A549 (cell line): ENCODE data around the gene HRG. TPM values are rescaled to one million over a fixed set of nuclear protein-coding genes. Genes with fewer than 3 reads are reported as not detected.

Experiments
- ATAC-seq, 2 experiments: fragments of 200-7000 bp in 1 of 2; fragments of >200 bp in 1 of 2; cut with Nextera tagmentation in 1 of 2; cut with Tn5 transposase in 1 of 2; 3 replicates each; pipeline versions ENCODE4 v1.8.0 to v1.9.1; 2018 to 2020; ENCODE audit warnings: mild to moderate bottlenecking in 1 of 2, moderate library complexity in 1 of 2
- CTCF ChIA-PET: fragments of 300-600 bp; sonication (Branson Sonifier 250); formaldehyde crosslinking; extraction: SDS; loops from one replicate; lab custom pipeline; 2021; ENCODE audit warnings: antibody characterized with exemption, inconsistent platforms; lab: Yijun Ruan, JAX
- POLR2A ChIA-PET: fragments of 350-600 bp; formaldehyde crosslinking; extraction: SDS; loops from one replicate; lab custom pipeline; 2021; ENCODE audit warnings: antibody characterized with exemption, inconsistent platforms; lab: Yijun Ruan, JAX
- DNase-seq, 2 experiments: peaks; one replicate each; pipeline versions ENCODE4 v3.0.0 to v3.0.0-alpha.2; 2011 to 2016; ENCODE audit warnings: low read depth in 1 of 2, low spot score in 1 of 2
- FAIRE-seq: peaks from 2 replicates; lab custom pipeline; 2011; peaks lifted over from hg19 to GRCh38; lab: Jason Lieb, UNC
- H3K27ac ChIP-seq, 2 experiments: fragments of >200 bp; sonication (Bioruptor Twin); formaldehyde crosslinking; 3 replicates each; pipeline ENCODE4 v1.5.1; 2016 to 2017
- H3K4me1 ChIP-seq: fragments of >200 bp; sonication (Bioruptor Twin); formaldehyde crosslinking; 3 replicates; pipeline ENCODE4 v1.6.1; 2016
- H3K4me2 ChIP-seq: fragments of >200 bp; sonication (Bioruptor Twin); formaldehyde crosslinking; 3 replicates; pipeline ENCODE4 v1.6.1; 2016
- H3K4me3 ChIP-seq: fragments of >200 bp; sonication (Bioruptor Twin); formaldehyde crosslinking; 3 replicates; pipeline ENCODE4 v1.5.1; 2016
- H3K9me3 ChIP-seq: fragments of >200 bp; sonication (Bioruptor Twin); formaldehyde crosslinking; 3 replicates; pipeline ENCODE4 v1.6.1; 2016
- BCL3 ChIP-seq: fragments of >200 bp; sonication (Bioruptor Twin); formaldehyde crosslinking; IDR thresholded peaks from 3 replicates; pipeline ENCODE4 v1.6.1; 2016
- CBX2 ChIP-seq: fragments of 200-600 bp; sonication (generic); IDR thresholded peaks from 2 replicates; pipeline ENCODE4 v1.6.1; 2016; ENCODE audit warnings: low read depth, mild to moderate bottlenecking, borderline replicate concordance
- CBX8 ChIP-seq: fragments of 200-600 bp; sonication (generic); IDR thresholded peaks from 2 replicates; pipeline ENCODE4 v1.6.1; 2016
- CEBPB ChIP-seq, 2 experiments: fragments of >200 bp in 1 of 2; sonication (Bioruptor Twin) in 1 of 2; formaldehyde crosslinking in 1 of 2; IDR thresholded peaks; 2 replicates each; pipeline ENCODE4 v1.6.1; 2012 to 2016
- CHD2 ChIP-seq: fragments of 150-350 bp; IDR thresholded peaks from 2 replicates; pipeline ENCODE4 v1.6.1; 2014; ENCODE audit warnings: low read length; ENCODE audit not compliant: partially characterized antibody
- CHD4 ChIP-seq: fragments of 200-600 bp; sonication (generic); IDR thresholded peaks from 2 replicates; pipeline ENCODE4 v1.6.1; 2016; ENCODE audit warnings: antibody characterized with exemption, mild to moderate bottlenecking, borderline replicate concordance
- CTCF ChIP-seq: fragments of >200 bp; sonication (Bioruptor Twin); formaldehyde crosslinking; IDR thresholded peaks from 3 replicates; pipeline ENCODE4 v1.5.1; 2016
- EHMT2 ChIP-seq: fragments of 200-600 bp; sonication (generic); IDR thresholded peaks from 2 replicates; pipeline ENCODE4 v1.6.1; 2016; ENCODE audit warnings: antibody characterized with exemption, low read depth, mild to moderate bottlenecking, moderate library complexity
- FOXS1 ChIP-seq: fragments of 250-450 bp; sonication (Bioruptor Pico); IDR thresholded peaks from 2 replicates; pipeline ENCODE4 v1.5.0; 2020; ENCODE audit warnings: mild to moderate bottlenecking, moderate library complexity
- HDAC2 ChIP-seq: fragments of 200-600 bp; sonication (generic); IDR thresholded peaks from 2 replicates; pipeline ENCODE4 v1.6.1; 2016
- HOXB13 ChIP-seq: fragments of 250-450 bp; sonication (Bioruptor Pico); IDR thresholded peaks from 2 replicates; pipeline ENCODE4 v1.5.0; 2020; ENCODE audit warnings: low read depth, mild to moderate bottlenecking, moderate library complexity
- HOXB5 ChIP-seq: fragments of 250-450 bp; sonication (Bioruptor Pico); IDR thresholded peaks from 2 replicates; pipeline ENCODE4 v1.5.0; 2020; ENCODE audit warnings: mild to moderate bottlenecking, moderate library complexity
- JUNB ChIP-seq: fragments of >200 bp; sonication (Bioruptor Twin); formaldehyde crosslinking; IDR thresholded peaks from 2 replicates; pipeline ENCODE4 v1.6.1; 2016
- PBX3 ChIP-seq: IDR thresholded peaks from 2 replicates; pipeline ENCODE4 v1.6.1; 2012
- POLR2AphosphoS2 ChIP-seq: conservative IDR thresholded peaks from 2 replicates; pipeline ENCODE4 v1.6.1; 2012; ENCODE audit warnings: low read length, improper control_type of control experiment, inconsistent platforms
- REST ChIP-seq: fragments of 200-600 bp; sonication (generic); IDR thresholded peaks from 2 replicates; pipeline ENCODE4 v1.6.1; 2016; ENCODE audit warnings: antibody characterized with exemption, mild to moderate bottlenecking, moderate library complexity
- SMC3 ChIP-seq: fragments of >200 bp; sonication (Bioruptor Twin); formaldehyde crosslinking; IDR thresholded peaks from 3 replicates; pipeline ENCODE4 v1.6.1; 2018; ENCODE audit warnings: inconsistent platforms
- TFCP2L1 ChIP-seq: fragments of 250-450 bp; sonication (Bioruptor Pico); IDR thresholded peaks from 2 replicates; pipeline ENCODE4 v1.5.0; 2021; ENCODE audit warnings: mild to moderate bottlenecking
- ZC3H11A ChIP-seq: fragments of 450-650 bp; IDR thresholded peaks from 2 replicates; pipeline ENCODE4 v1.6.1; 2014; ENCODE audit warnings: antibody characterized with exemption, mild to moderate bottlenecking
- ZSCAN20 ChIP-seq: fragments of 250-450 bp; sonication (Bioruptor Pico); IDR thresholded peaks from 2 replicates; pipeline ENCODE4 v1.8.0; 2022; ENCODE audit warnings: mild to moderate bottlenecking, moderate library complexity
- whole genome bisulfite sequencing: methylation state at CpG from one replicate; pipeline ENCODE4 v1.1.6; 2017; ENCODE audit errors: missing lambda C conversion rate; 5-methylcytosine and 5-hydroxymethylcytosine counted together
- polyA plus RNA-seq, 4 experiments: library from polyadenylated mRNA; depleted of rRNA in 3 of 4; stranded (reverse); fragments of >200 nt; fragmentation: RNase III in 1 of 4; extraction: RNeasy Plus Mini Kit Qiagen cat#74134 plus additional on column Dnase treatment in 1 of 4; gene quantifications; 2 replicates in 3 of 4; 3 replicates in 1 of 4; pipeline ENCODE4 v1.2.3, GENCODE V29; 2011 to 2017

Gene HRG
- polyA plus RNA-seq, 2 of the 4 experiments (the other 2 are of a cell fraction): not detected

- 26% methylated on average over 2 of the region's 2 CpGs for WGBS
- Histone ChIP-seq H3K4me2 (no peak overlapping the region), H3K4me3 (no peak overlapping the region), H3K4me1 (no peaks in the 10 kb centered on the region)
- no peak for TF ChIP-seq CBX2
- no peak for TF ChIP-seq SMC3
- no peak for TF ChIP-seq REST
- no peak for TF ChIP-seq TFCP2L1 (CRISPR knock-in tag)
- TF ChIP-seq JUNB: no peak
- TF ChIP-seq, all 56 proteins: peak for 0
- no peaks in the 10 kb centered on the region for H3K9me3 ChIP-seq
- ATAC-seq (no peak), FAIRE-seq (no peak), DNase-seq (no peak)
- ChIA-PET POLR2A (no interaction called here), CTCF (interaction anchor here (0.7 to 2.3 kb wide), 4 partner anchors 8 to 477 kb away, joined by 3 to 11 read pairs (median 5); no protein-coding TSS in a partner anchor)
- H3K27ac ChIP-seq: no peak overlapping the region
Observed at GRCh38 chr3:186622651-186623310, 43.0 kb upstream of the HRG start.

GRCh38 chr3:186624598-186624997 lies 41.2 kb upstream of the HRG start:
- CTCF ChIA-PET: interaction anchor here (2.3 to 2.7 kb wide), 2 partner anchors 7 to 10 kb away, joined by 11 to 22 read pairs; no protein-coding TSS in a partner anchor
- WGBS: 54% methylated on average over 4 of the region's 4 CpGs
- Histone ChIP-seq H3K27ac (no peak overlapping the region), H3K4me3 (no peak overlapping the region), H3K4me2 (no peak overlapping the region), H3K9me3 (no peaks in the 10 kb centered on the region), H3K4me1 (no peaks in the 10 kb centered on the region)
- no peak for DNase-seq
- no peak for ATAC-seq
- no peak for FAIRE-seq
- TF ChIP-seq CHD4 (no peak), CHD2 (no peak), HOXB5 (CRISPR knock-in tag) (no peak)
- POLR2A ChIA-PET: no interaction called here

GRCh38 chr3:186625600-186626042 lies 40.2 kb upstream of the HRG start:
- ATAC-seq: no peak
- no peaks in the 10 kb centered on the region for H3K9me3 ChIP-seq
- TF ChIP-seq PBX3 (no peak), ZSCAN20 (CRISPR knock-in tag) (no peak), CEBPB (IDR thresholded peaks at IDR 0.05) (no peak), HOXB13 (CRISPR knock-in tag) (no peak)
- ChIA-PET CTCF (interaction anchor here (1.8 to 2.7 kb wide), 2 partner anchors 8 to 11 kb away, joined by 11 to 22 read pairs; no protein-coding TSS in a partner anchor), POLR2A (no interaction called here)
- H3K4me1 ChIP-seq: no peaks in the 10 kb centered on the region
- H3K4me3 ChIP-seq: no peak overlapping the region
- WGBS: 62% methylated on average over 4 of the region's 4 CpGs
- H3K4me2 ChIP-seq: no peak overlapping the region
- no peak for DNase-seq
- no peak overlapping the region for H3K27ac ChIP-seq
- FAIRE-seq: no peak

- DNase-seq (no peak), ATAC-seq (no peak), FAIRE-seq (no peak)
- Histone ChIP-seq H3K4me3 (no peak overlapping the region), H3K27ac (no peak overlapping the region), H3K4me1 (no peaks in the 10 kb centered on the region), H3K9me3 (no peaks in the 10 kb centered on the region), H3K4me2 (no peak overlapping the region)
- ChIA-PET CTCF (interaction anchor here (1.8 to 2.7 kb wide), 2 partner anchors 9 to 11 kb away, joined by 11 to 22 read pairs; no protein-coding TSS in a partner anchor), POLR2A (no interaction called here)
- WGBS: 41% methylated on average over 7 of the region's 7 CpGs
- TF ChIP-seq FOXS1 (CRISPR knock-in tag) (no peak), ZC3H11A (no peak), BCL3 (no peak), EHMT2 (no peak), POLR2AphosphoS2 (no peak), CBX2 (no peak), CTCF (no peak), ZSCAN20 (CRISPR knock-in tag) (no peak), HDAC2 (no peak), CBX8 (no peak), TFCP2L1 (CRISPR knock-in tag) (no peak)
Observed at GRCh38 chr3:186626254-186626847, 39.5 kb upstream of the HRG start.
